Esophagus mucosa (tissue), 1 donor: ENCODE measurements around the gene CHERP. TPM values are rescaled to one million over a fixed set of nuclear protein-coding genes. Genes with fewer than 3 reads are reported as not detected.
"Not testable (repeated sequence)": the region's sequence is repeated elsewhere in the genome, so short reads cannot be mapped to it uniquely, and the experiment has no call there.

Experiments
- ATAC-seq: fragments of 200-7000 bp; cut with Tn5 transposase; one replicate; pipeline ENCODE4 v1.9.1; 2020
- total RNA-seq: library from RNA; stranded (reverse); gene quantifications from one replicate; pipeline ENCODE4 v1.2.4, GENCODE V29; 2023
- donor health status: DM: yes; HTN: yes; CAD: no.

Gene CHERP
- total RNA-seq, 1 donor from 2014 or later, result 17.7 TPM

GRCh38 chr19:16519230-16519687, 23.0 kb downstream of the CHERP start:
- ATAC-seq, result no peak

DNA sequence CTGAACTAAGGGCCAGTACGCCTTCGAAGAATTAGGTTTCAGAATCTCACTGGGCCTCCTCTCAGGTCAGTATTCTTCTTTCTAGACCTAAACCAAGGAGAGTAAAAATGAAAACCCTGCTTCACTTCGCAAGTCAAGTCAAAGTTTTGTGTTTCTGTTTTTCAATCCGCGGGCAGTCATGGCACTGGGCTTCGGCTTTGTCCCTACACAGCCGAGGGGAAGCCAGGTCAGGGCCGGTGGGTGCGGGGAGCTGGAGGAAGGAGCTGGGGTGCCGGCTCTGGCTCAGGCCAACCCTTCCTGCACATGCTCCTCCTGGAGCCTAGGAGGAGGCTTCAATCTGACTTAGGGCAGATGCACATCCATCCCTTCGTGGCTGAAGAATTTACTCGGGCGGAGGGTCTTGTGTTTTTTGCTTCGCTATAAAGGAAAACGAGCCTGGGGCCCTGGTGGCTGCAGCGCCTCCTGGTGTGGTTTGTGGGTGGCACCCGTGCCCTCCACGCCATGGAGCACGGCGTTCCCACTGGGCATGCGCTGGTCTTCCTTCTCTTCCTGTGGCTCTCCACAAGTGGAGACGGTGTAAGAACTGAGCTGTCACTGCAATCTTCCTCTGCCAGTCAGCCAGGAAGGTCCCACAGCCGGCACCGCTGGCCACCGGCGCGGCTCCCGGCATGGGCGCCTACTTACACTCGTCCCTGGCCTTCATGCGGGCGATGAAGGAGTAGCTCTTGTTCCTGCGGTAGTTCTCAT, 23.6 kb downstream of the CHERP start:
- no peak for ATAC-seq

GRCh38 chr19:16518061-16518460, 24.2 kb downstream of the CHERP start:
- ATAC-seq, result no peak

- no peak for ATAC-seq
Observed at GRCh38 chr19:16516923-16517610, 25.2 kb downstream of the CHERP start.

- ATAC-seq, result no peak
Observed at GRCh38 chr19:16516381-16516780, 25.9 kb downstream of the CHERP start.

DNA sequence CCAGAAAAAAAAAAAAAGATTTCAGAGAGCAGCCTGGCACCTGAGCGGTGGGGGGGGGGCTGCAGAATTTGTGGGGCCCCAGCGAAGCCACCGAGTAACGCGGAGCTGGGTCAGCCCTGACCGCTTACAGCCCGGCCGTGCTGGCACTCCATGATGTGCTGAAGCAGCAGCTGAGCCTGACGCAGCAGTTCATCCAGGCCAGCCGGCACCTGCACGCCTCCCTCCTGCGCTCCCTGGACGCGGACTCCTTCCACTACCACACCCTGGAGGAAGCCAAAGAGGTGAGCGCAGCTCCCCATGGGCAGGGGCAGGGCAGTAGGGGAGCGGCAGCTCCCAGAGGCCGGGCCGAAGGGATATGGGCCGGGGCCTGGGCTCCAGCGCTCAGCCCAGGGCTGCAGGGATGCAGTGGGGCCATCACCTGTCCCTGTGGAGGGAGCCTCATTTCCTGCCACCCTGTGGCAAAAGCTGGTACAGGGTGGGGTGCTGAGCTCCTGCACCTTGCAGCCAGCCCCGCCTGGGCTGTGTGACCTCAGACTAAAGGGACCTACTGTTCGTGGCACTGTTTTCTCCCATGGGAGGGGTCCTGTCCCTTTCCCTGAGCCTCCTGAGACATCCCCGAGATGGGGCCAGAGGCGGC, 27.7 kb downstream of the CHERP start:
- peak; percentile 49 for ATAC-seq

GRCh38 chr19:16512611-16513010, 29.6 kb downstream of the CHERP start:
- not testable (repeated sequence) for ATAC-seq

DNA sequence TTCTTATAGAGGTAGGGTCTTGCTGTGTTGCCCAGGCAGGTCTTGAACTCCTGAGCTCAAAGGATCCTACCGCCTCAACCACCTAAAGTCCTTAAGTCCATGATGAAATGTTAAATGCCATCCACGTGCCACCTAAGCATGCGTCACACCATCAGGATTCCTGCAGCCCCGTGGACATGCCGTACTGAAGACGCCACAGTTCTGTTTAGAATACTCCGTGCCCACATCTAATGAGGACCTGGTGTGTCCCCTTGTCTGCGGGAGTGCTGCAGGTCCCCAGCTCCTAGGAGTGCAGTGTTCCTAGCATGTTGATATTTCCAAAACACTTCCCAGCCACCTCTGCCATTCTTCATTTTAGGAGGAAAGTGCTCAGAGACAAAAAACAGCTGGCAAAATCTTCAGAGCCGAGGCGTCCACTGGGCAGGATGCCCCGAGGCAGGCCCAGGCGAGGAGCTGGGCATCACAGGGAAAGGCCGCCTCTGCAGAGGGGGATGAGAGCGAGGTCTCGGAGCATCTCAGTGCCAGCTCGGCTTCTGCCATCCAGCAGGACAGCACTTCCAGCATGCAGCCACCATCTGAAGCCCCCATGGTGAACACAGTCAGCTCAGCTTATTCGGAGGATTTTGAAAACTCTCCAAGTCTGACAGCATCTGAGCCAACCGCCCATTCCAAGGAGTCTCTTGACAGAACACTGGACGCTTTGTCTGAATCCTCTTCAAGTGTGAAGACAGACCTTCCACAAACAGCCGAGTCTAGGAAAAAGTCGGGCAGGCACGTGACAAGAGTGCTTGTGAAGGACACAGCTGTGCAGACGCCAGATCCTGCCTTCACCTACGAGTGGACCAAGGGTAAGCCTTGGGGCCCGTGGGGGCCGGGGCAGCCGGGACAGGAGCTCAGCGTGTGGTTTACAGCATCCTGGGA, 32.8 kb downstream of the CHERP start:
- no peak for ATAC-seq

DNA sequence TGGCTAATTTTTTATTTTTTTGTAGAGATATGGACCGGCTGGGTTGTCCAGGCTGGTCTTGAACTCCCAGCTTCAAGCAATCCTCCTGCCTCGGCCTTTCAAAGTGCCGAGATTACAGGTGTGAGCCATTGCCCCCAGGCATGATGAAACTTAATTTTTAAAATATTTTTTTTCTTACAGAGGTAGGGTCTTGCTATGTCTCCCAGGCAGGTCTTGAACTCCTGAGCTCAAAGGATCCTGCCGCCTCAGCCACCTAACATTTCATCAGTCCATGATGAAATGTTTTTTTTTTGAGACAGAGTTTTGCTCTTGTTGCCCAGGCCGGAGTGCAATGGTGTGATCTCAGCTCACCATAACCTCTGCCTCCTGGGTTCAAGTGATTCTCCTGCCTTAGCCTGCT, 33.7 kb downstream of the CHERP start:
- ATAC-seq, result no peak

DNA sequence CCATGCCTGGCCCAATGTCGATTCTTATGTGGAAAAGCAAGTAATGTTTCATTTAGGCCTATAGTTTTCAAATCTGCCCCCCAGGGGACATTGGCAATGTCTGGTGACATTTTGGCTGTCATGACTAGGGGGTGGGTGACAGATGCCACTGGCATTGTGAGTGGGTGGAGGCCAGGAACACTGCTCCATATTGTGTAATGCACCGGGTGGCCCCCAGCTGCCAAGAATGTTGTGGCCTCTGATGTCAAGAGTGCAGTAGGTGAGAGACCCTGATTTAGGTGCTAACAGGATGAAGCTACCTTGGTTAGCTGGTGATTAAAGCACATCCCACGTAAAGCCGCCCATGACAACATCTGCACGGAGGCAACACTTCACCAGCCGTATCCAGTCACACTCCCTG, 35.3 kb downstream of the CHERP start:
- ATAC-seq, result no peak

DNA sequence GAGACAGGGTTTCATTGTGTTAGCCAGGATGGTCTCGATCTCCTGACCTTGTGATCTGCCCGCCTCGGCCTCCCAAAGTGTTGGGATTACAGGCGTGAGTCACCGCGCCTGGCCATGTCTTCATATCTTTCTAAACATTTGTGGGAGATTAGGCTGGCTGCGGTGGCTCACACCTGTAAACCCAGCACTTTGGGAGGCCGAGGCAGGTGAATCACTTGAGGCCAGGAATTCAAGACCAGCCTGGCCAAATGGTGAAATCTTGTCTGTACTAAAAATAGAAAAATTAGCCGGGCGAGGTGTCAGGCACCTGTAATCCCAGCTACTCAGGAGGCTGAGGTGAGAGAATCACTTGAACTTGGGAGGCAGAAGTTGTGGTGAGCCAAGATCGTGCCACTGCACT, 36.1 kb downstream of the CHERP start:
- not testable (repeated sequence) for ATAC-seq

DNA sequence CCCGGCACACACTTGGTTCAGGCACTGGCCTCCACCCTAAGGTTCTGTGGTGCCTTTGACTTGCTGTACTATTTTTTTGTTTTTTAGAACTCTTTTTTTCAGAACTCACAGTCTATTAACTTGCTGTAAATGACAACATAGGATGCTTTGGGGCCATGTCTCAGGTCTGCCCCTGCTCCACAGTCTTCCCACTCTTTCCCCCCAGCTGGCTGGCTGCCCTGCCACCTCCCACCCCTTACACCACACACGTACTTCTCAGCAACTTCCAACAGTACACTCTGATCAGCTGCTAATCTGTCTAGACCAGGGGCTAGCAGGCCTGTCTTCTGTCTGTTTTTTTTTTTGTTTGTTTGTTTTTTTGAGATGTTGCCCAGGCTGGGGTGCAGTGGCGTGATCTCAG, 38.0 kb downstream of the CHERP start:
- ATAC-seq, result no peak

DNA sequence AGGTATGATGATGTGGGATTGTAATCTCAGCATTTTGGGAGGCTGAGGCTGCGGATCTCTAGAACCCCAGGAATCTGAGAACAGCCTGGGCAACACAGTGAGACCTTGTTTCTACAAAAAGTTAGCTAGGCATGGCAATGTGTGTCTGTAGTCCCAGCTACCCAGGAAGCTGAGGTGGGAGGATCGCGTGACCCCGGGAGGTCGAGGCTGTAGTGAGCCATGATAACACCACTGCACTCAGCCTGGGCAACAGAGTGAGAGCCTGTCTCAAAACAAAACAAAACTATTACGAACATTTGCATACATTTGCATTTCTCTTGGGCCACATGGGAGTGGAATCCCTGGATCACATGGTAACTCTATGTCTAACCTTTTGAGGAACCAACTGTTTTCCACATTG, 44.4 kb downstream of the CHERP start:
- ATAC-seq, result no peak

GRCh38 chr19:16497042-16497441, 45.2 kb downstream of the CHERP start:
- no peak for ATAC-seq

DNA sequence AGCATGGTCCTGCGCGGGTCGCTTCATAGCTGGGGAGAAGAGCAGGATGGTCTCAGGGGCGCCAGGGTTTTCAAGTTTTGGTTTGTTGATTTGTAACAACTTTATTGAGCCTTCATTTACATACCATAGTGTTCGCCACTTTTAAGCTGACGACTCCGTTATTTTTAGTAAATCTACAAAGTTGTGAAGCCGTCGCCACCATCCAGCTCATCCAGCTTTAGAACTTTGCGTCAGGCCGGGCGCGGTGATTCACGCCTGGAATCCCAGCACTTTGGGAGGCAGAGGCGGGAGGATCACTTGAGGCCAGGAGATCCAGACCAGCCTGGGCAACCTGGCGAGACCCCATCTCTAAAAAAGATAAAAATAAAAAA, 45.6 kb downstream of the CHERP start:
- ATAC-seq, result no peak

DNA sequence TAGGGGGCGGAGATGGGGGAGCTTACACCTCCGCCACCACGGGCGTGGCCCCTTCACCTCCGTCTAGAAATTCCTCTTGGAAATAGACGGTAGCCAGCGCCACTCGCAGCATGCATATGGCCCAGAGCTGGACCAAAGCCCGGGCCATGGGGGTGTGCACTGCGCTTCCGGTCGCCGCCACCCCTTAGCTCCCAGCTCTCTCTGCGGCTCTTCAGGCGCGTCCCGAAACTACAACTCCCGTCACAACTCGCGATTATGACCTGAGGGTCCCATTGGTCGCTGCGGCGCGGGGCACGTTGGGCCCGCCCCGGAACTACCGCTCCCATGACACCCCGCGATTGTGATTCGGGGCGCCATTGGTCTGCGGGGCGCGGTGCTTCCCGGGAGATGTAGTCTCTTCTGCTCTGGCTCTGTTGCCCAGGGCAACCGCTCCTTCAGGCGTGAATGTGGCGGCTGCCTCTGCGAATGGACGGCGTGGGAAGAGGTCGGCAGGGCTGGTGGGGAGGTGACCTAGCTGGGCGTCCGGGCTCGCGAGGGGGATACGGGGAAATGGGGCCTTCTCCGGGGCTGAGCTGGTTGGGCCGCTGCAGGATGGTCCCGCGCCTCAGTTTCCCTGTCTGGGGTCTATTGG, 46.1 kb downstream of the CHERP start, which contains the start of the genes C19orf44 and CALR3:
Gene C19orf44, plus strand, starts transcription at position 413 of the 631 bp plus-strand sequence. CDS start 4,399 bp downstream, outside the sequence.
Gene CALR3, minus strand, starts transcription at position 186 of the 631 bp plus-strand sequence. Its CDS starts 38 bp downstream, at position 148.
- peak; percentile 99 for ATAC-seq

- ATAC-seq, result not testable (repeated sequence)
Observed at GRCh38 chr19:16486476-16486875, 55.8 kb downstream of the CHERP start.

DNA sequence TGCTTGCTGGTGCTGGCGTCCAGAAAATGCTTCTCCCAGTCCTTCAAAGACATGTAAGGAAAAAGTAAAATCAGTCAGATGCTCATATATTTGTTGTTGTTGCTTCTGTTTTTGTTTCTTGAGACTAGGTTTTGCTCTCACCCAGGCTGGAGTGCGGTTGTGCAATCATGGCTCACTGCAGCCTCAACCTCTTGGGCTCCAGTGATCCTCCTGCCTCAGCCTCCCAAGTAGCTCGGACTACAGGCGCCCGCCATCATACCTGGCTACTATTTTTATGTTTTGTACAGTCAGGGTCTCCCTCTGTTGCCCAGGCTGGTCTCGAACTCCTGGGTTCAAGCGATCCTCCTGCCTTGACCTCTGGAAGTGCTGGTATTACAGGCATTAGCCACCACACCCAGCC, 59.5 kb downstream of the CHERP start:
- no peak for ATAC-seq

- ATAC-seq, result peak; percentile 20
Observed at GRCh38 chr19:16477311-16477710, 64.9 kb downstream of the CHERP start.

- no peak for ATAC-seq
Observed at GRCh38 chr19:16476401-16476800, 65.8 kb downstream of the CHERP start.

DNA sequence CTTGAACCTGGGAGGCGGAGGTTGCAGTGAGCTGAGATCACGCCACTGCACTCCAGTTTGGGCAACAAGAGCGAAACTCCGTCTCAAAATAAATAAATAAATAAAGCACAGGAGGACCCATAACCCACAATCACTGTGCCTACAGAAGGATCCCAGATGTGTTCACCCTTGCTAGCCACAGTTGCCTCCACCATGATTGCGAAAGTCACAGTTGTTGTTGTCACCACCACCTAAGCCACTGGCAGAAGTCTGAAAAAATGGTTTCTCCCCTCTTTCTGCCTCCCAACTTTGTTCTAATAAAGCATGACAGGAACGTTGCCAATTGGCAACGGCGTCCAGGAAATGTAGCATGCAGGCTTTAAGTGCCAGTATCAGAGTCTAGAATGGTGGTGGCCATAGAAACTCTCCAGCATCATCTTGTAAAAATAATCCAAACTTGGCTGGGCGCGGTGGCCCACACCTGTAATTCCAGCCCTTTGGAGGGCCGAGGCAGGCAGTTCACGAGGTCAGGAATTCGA, 68.3 kb downstream of the CHERP start:
- ATAC-seq, result no peak

- no peak for ATAC-seq
Observed at GRCh38 chr19:16472992-16473391, 69.2 kb downstream of the CHERP start.
